Measurements from ENCODE around the gene ZNF664. TPM values are rescaled to one million over a fixed set of nuclear protein-coding genes. Genes with fewer than 3 reads are reported as not detected.

The ZNF664 gene
- total RNA-seq, 4 donors from 2014 or later, result 23.1 to 97.1 (median 52.1) TPM

DNA sequence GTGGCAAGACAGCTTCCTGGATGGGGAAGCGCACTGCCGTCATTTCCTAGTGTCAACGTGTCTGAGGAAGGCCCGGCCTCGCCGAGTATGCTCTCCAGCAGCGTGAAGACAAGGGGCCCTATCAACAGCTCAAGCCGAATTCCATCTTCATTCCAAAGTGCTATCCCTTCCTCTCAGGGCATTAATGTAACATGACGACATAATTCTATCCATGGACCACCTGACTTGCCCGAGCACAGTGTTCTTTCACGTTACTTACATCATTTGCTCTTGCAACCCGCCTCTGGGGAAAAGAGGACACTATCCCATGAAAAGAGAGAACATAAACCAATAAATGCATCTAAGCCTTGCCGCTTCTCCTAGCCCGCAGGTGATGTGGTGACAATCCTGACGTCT lies 23.2 kb upstream of the ZNF664 start:
- Histone ChIP-seq H3K4me1 (no peaks in the 10 kb centered on the region), H3K27me3 (no peaks in the 10 kb centered on the region), H3K36me3 (no peaks in the 10 kb centered on the region), H3K27ac (no peak overlapping the region), H3K9me3 (no peaks in the 10 kb centered on the region), H3K4me3 (no peak overlapping the region)
- intact Hi-C loops (cut with DNase I; ENCODE audit: low total_unique reads), result no loop called here
- no peak for TF ChIP-seq POLR2A (IDR thresholded peaks at IDR 0.05)
- TF ChIP-seq, protein P1, sequence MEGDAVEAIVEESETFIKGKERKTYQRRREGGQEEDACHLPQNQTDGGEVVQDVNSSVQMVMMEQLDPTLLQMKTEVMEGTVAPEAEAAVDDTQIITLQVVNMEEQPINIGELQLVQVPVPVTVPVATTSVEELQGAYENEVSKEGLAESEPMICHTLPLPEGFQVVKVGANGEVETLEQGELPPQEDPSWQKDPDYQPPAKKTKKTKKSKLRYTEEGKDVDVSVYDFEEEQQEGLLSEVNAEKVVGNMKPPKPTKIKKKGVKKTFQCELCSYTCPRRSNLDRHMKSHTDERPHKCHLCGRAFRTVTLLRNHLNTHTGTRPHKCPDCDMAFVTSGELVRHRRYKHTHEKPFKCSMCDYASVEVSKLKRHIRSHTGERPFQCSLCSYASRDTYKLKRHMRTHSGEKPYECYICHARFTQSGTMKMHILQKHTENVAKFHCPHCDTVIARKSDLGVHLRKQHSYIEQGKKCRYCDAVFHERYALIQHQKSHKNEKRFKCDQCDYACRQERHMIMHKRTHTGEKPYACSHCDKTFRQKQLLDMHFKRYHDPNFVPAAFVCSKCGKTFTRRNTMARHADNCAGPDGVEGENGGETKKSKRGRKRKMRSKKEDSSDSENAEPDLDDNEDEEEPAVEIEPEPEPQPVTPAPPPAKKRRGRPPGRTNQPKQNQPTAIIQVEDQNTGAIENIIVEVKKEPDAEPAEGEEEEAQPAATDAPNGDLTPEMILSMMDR (IDR thresholded peaks at IDR 0.05), result no peak
- DNase-seq, result no peak

DNA sequence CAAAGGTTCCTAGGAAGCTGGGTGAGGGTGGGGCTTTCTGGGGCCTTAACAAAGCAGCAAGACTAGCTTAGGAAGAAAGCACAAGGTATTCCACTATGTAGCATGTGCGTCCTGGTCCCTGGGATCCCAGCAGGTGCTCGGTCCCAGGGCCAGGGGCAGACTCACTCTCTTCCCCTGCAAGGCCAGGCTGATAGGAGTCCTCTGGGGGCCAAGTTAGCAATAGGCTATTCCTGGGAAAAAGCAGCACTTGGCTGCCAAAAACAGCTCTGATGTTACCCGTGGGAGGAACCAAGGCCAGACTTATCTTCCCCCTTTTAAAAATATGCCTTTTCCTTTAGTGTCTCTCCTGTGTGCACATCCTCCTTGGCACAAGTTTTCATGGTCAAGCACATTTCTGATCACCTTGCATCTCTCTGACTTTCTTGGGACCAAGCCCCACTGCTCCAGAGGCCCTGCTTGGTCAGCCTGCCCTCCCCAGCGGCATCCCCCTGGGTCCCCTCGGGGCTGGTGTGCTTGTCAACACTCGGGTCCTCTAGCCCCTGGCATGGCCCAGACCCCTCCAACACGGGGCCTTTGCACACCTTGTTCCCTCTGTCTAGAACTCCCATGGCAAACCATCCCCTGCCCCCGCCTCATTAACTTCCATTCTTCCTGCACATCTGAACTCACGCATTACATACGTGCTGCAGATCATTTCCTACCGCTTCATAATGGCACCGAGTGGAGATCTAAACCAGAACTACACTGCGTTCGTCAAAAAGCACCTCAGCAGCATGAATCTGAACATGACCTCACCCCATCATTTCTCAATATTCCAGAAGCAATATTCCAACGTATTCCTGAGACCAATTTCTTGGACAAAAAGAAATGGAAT lies 22.3 kb upstream of the ZNF664 start:
- Histone ChIP-seq H3K9me3 (no peaks in the 10 kb centered on the region), H3K4me3 (no peak overlapping the region), H3K36me3 (no peaks in the 10 kb centered on the region), H3K27me3 (no peaks in the 10 kb centered on the region), H3K27ac (no peak overlapping the region), H3K4me1 (no peaks in the 10 kb centered on the region)
- intact Hi-C loops (cut with DNase I; ENCODE audit: low total_unique reads), result no loop called here
- DNase-seq, result no peak
- TF ChIP-seq, protein P1 (IDR thresholded peaks at IDR 0.05), result no peak
- no peak for TF ChIP-seq POLR2A (IDR thresholded peaks at IDR 0.05)

DNA sequence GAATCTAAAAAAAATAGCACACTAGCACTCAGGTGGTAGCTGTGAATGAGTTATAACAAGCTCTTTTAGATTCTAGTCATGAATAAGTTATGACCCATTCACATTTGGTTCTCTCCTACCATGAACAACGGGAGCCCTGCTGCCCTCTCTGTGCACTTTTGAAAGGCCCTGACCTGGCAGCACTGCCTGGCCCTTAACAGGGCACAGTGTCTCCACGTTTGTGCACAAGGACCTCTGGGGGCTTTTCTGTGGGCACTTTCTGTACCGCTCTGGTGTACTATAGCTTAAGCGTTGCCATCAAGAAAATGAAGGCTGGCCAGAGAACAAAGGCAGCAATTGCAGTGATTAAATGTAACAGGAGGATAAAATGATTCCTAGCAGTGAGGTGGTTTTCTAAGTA lies 21.5 kb upstream of the ZNF664 start:
- H3K36me3 ChIP-seq, result no peaks in the 10 kb centered on the region
- H3K27ac ChIP-seq, result no peak overlapping the region
- TF ChIP-seq, protein P1 (IDR thresholded peaks at IDR 0.05), result no peak
- TF ChIP-seq POLR2A (IDR thresholded peaks at IDR 0.05), result no peak
- no peaks in the 10 kb centered on the region for H3K4me1 ChIP-seq
- H3K9me3 ChIP-seq, result no peaks in the 10 kb centered on the region
- no peaks in the 10 kb centered on the region for H3K27me3 ChIP-seq
- no peak overlapping the region for H3K4me3 ChIP-seq
- intact Hi-C loops (cut with DNase I; ENCODE audit: low total_unique reads), result no loop called here
- DNase-seq, result no peak

DNA sequence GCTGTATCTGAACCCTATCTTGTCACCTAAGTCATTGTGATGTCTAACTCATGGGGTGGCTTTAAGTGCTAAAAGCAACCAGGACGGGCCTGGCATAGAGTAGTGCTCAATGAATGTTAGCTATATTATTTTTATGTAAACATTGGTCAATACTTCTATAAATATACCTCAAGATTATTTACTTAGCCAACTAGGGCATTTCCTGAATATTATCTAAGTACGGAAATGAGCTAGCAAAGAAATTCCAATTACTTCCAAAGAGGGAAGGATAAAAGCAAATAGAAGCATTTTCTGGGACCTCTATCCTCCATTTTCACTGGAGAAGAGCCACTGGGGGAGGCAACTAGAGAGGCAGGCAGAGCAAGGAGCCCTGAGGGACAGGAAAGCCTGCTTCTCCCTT lies 21.0 kb upstream of the ZNF664 start:
- Histone ChIP-seq H3K36me3 (no peaks in the 10 kb centered on the region), H3K9me3 (no peaks in the 10 kb centered on the region), H3K27ac (no peak overlapping the region), H3K4me1 (no peaks in the 10 kb centered on the region), H3K27me3 (no peaks in the 10 kb centered on the region), H3K4me3 (no peak overlapping the region)
- no peak for DNase-seq
- intact Hi-C loops (cut with DNase I; ENCODE audit: low total_unique reads), result no loop called here
- TF ChIP-seq POLR2A (IDR thresholded peaks at IDR 0.05), result no peak
- TF ChIP-seq, protein P1 (IDR thresholded peaks at IDR 0.05), result no peak

DNA sequence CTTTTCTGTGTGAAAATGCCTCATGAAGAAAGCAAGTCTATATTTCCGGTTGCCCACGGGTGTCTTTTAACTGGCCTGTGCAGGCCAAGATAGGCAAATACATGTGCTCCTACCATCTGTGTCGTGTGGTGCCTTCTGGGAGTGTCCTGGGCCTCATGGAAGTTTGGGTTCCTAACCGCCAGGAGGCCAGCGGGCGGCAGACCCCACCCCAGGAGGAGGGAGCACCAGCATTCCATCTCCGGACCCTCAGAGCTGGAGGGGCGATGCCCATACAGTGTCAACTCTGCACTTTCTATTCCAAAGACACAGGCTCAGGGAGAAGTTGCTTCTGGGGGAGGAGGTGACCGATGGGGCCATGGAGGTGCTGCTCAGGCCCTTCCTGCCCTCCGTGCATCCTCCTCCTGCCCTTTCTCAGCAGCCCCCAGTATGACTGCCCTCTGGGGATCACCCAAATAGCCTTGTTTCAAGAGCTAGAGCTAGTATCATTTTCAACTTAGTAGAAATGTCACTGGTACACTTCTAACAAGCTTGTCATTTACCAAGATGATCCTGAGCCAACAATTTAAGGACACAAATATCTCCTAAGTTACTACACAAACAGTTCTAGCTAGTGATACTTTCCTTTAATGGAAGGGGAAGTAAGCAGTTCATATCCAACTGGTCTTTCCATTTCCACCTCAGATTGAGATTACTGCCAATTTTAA lies 18.2 kb upstream of the ZNF664 start:
- DNase-seq, result no peak
- H3K36me3 ChIP-seq, result no peaks in the 10 kb centered on the region
- intact Hi-C loops (cut with DNase I; ENCODE audit: low total_unique reads), result no loop called here
- no peaks in the 10 kb centered on the region for H3K4me1 ChIP-seq
- TF ChIP-seq, protein P1 (IDR thresholded peaks at IDR 0.05), result no peak
- TF ChIP-seq POLR2A (IDR thresholded peaks at IDR 0.05), result no peak
- no peak overlapping the region for H3K27ac ChIP-seq
- H3K4me3 ChIP-seq, result no peak overlapping the region
- no peaks in the 10 kb centered on the region for H3K9me3 ChIP-seq
- no peaks in the 10 kb centered on the region for H3K27me3 ChIP-seq
